GM20431 (cell line): Measurements from ENCODE around the gene PPP1R10.
"Not testable (repeated sequence)": the region's sequence is repeated elsewhere in the genome, so short reads cannot be mapped to it uniquely, and the experiment has no call there.

ENCODE experiments used
- in situ Hi-C: fragments of 300-500 bp; cut with MseI, MboI; formaldehyde crosslinking; loops from one replicate; pipeline ENCODE4 v1.15.0; 2020; ENCODE audit warnings: low sequenced_read_pairs; ENCODE audit not compliant: unreplicated experiment

The PPP1R10 gene

DNA sequence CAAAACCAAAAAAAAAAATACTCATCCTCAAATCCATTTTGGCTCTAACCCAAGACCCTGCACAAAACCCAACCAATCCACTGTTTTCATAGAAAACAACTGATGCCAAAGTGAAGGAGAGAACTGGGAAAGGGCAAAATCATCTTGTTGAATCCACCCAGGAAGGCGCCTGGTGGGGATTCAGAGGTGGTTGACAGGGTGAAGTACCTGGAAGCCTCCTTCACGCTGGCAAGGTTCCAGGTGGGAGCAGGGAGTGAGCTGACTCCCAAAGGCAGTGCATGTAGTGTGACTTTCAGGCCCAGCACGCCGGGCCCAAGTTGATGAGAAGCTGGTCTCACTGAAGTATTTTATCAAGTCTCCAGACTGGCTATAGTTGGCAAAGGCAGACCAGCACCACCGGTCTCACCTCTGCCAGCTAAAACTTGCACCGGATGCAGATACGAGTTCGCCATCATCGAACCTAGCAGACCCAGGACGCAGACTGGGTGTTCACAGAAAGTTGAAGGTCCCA lies 16.5 kb downstream of the PPP1R10 start:
- in situ Hi-C loops, result no loop called here

DNA sequence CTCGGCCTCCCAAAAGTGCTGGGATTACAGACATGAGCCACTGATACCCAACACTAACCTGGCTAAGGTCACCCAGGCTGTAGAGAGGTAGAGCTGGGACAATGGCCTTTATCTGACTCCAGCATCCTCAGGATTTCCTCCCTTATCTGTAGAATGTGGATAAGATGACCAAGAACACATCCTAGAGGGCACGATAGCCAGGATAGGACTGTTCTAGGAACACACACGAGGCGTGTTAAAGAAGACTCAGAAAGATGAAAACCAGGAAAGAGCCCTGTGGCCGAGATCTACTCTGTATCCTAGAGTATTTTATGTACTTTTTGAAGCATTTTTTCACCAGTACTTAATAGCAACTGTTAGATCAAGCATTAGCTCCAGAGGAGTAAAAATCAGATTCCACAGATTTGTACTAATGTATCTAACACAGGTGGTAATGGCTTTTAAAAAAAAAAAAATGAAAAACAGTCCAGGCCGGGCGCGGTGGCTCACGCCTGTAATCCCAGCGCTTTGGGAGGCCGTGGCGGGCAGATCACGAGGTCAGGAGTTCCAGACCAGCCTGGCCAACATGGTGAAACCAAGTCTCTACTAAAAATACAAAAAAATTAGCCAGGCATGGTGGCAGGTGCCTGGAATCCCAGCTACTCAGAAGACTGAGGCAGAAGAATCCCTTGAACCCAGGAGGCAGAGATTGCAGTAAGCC lies 17.3 kb downstream of the PPP1R10 start:
- in situ Hi-C loops, result no loop called here

DNA sequence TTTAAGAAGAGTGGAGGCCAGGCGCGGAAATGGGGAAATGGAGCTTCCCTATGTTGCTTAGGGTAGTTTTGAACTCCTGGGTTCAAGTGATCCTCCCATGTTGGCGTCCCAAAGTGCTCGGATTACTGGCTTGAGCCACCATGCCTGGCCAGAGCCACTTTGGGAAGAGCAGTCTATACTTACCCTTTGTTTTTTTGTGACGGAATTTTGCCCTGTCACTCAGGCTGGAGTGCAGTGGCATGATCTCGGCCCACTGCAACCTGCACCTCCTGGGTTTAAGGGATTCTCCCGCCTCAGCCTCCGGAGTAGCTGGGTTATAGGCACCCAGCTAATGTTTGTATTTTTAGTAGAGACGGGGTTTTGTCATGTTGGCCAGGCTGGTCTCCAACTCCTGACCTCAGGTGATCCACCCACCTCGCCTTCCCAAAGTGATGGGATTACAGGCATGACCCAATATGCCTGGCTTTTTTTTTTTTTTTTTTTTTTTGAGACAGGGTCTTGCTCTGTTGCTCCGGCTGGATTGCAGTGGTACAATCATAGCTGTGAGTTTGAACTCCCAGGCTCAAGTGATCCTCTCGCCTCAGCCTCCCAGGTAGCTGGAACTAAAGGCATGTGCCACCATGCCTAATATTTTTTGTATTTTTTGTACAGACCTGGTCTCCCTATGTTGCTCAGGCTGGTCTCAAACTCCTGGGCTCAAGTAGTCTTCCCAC lies 18.0 kb downstream of the PPP1R10 start:
- in situ Hi-C loops, result no loop called here

GRCh38 chr6:30597315-30598144 lies 19.5 kb downstream of the PPP1R10 start:
- in situ Hi-C loops, result not testable (repeated sequence)

- in situ Hi-C loops, result no loop called here
Measured at GRCh38 chr6:30592287-30592686, 24.8 kb downstream of the PPP1R10 start.

GRCh38 chr6:30591008-30591407 lies 26.0 kb downstream of the PPP1R10 start:
- in situ Hi-C loops, result no loop called here

GRCh38 chr6:30590509-30590908 lies 26.5 kb downstream of the PPP1R10 start:
- in situ Hi-C loops, result no loop called here

DNA sequence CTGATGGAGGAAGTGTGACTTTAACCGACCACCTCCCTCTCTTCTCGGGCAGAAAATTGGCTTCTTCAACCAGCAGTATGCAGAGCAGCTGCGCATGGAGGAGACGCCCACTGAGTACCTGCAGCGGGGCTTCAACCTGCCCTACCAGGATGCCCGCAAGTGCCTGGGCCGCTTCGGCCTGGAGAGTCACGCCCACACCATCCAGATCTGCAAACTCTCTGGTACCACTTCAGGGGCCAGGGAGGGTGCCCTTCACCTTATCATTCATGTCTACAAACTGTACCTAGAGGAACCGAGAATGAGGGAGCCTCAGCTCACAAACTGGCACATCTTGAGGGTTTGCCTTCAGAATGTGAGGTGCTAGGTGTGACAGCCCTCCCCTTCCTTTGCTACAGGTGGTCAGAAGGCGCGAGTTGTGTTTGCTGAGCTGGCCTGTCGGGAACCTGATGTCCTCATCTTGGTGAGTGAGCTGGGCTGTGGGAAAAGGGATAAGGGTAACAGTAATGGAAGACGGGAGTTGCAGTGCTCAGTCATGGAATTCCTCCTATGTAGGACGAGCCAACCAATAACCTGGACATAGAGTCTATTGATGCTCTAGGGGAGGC lies 27.2 kb downstream of the PPP1R10 start:
- in situ Hi-C loops, result no loop called here

- in situ Hi-C loops, result no loop called here
Measured at GRCh38 chr6:30583921-30584320, 33.1 kb downstream of the PPP1R10 start.

- in situ Hi-C loops, result no loop called here
Measured at GRCh38 chr6:30578051-30578450, 39.0 kb downstream of the PPP1R10 start.

GRCh38 chr6:30573113-30573512 lies 43.9 kb downstream of the PPP1R10 start:
- in situ Hi-C loops, result no loop called here

- in situ Hi-C loops, result no loop called here
Measured at GRCh38 chr6:30572148-30572547, 44.9 kb downstream of the PPP1R10 start.

GRCh38 chr6:30571762-30572082 lies 45.3 kb downstream of the PPP1R10 start:
- in situ Hi-C loops, result no loop called here

DNA sequence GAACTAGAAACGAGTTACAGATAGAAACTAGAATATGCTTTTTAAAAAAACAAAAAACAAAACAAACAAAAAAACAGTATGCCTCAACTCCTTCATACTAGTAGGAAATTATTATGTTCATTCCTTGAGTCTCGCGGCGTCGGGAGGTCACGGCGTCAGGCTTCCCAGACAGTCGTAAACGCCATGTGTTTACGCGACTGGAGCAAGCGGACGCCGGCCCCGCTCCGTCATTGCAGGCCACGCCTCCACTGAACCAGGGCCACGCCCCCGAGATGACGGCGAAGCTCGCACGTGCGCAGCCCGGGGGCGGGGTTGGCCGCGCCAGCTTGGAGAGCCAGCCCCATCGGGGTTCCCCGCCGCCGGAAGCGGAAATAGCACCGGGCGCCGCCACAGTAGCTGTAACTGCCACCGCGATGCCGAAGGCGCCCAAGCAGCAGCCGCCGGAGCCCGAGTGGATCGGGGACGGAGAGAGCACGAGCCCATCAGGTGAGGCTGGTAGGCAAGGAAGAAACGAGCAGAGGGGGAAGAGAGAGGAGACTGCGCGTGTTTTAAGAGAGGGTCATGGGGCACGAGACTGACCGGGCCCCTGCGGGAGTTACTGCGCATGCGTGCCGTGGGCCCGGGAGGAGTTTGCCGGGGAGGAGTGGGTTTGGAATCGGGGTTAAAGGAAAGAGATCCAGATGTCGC lies 45.8 kb downstream of the PPP1R10 start, which contains the start of gene ABCF1:
Gene ABCF1, plus strand, starts transcription at position 368 of the 687 bp plus-strand sequence. Its CDS starts 46 bp downstream, at position 414.
- in situ Hi-C loops, result no loop called here

DNA sequence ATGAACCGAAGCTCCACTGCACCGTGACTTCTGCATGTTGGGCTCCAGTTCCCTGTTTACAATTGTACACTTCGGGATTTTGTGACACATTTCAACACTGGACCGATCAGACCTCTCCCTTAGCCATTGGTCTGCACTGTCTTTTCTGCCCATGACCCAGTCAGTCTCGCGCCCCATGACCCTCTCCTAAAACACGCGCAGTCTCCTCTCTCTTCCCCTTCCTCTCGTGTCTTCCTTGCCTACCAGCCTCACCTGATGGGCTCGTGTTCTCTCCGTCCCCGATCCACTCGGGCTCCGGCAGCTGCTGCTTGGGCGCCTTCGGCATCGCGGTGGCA lies 46.3 kb downstream of the PPP1R10 start:
- in situ Hi-C loops, result no loop called here

GRCh38 chr6:30570263-30570662 lies 46.8 kb downstream of the PPP1R10 start:
- in situ Hi-C loops, result no loop called here

DNA sequence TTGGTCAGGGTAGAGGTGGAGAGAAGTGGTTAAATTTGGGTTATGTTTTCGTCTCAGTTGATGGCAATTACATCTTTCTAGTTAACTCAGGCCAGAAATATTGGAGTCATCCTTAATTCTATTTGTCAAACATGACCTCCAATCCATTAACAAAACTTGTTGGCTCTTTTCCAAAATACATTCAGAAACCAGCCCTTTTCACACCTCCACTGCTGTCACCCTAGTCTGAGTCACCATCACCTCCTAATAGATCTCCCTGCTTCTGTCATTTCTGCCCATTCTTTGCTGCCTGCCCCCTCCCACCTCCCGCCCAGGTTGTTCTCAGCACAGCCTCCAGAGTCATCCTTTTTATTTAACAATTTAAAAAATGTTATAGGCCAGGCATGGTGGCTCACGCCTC lies 48.8 kb downstream of the PPP1R10 start:
- in situ Hi-C loops, result no loop called here

- in situ Hi-C loops, result no loop called here
Measured at GRCh38 chr6:30565772-30566171, 51.3 kb downstream of the PPP1R10 start.

DNA sequence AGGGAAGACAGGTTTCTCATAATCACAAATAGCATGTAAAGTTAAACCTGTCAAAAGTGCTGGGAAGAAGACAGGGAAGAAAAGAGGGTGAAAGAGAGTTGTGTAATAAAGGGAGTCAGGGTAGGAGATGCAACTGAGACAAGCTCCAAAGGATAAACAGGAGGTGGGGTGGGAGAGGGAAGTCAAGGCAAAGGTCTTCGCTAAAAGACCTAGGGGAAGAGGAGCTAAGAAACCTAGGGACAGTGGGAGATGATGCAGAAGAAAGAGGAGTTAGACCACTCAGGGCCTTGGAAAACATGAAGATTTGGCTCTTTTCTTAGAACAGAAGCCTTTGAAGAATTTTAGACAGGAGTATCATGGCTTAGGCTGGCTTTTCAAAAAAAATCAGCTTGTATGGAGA lies 52.9 kb downstream of the PPP1R10 start:
- in situ Hi-C loops, result no loop called here
